ENCODE data around the gene CPSF4.
"Not testable (repeated sequence)": the region's sequence is repeated elsewhere in the genome, so short reads cannot be mapped to it uniquely, and the experiment has no call there.

CPSF4 gene

GRCh38 chr7:99408379-99409191 is 30.2 kb upstream of the CPSF4 start, which contains the start of the genes BUD31 and PDAP1:
TSS of gene BUD31 (plus strand) at chr7:99408969. CDS start at chr7:99411093, 2,124 bp downstream.
TSS of gene PDAP1 (minus strand) at chr7:99408597. CDS start at chr7:99408548, 49 bp downstream.
- DNase-seq = peak; percentile 84 to 89

DNA sequence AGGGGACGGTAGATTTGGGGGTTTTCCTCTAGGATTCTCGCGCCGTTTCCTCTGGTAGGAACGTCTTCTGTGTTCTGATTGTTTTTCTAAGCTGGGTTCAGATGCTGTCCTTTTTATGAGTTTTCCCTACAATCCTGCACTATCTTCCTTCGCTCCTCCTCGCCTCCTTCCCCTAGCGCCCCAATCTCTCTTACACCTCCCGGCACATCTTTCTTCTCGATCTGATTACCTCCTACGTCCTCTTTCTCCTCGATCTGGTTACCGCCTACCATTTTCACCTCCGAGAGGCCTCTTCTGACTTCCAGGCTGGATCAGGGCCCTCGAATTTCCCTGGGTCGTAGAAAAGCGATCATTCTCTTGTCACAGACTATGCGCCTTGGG is 29.6 kb upstream of the CPSF4 start:
- DNase-seq = no peak

GRCh38 chr7:99409806-99410205 is 28.9 kb upstream of the CPSF4 start:
- DNase-seq = no peak

DNA sequence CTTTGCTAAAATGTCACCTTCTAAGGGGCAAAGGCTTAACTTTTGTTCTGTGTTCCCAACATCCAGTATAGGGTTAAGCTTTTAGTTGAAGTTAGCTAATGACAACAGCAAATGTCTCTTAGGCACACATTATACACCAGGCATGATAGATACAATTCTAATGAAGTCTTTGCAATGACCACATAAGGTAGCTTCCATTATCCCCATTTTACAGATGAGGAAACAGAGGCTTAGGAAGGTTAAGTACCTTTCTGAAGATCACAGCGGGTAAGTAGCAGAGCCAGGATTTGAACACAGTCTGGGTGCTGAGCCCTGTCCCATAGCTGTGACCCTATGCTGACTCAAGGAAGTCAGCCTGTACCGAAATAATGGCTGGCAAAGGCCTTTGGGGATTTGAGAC is 28.1 kb upstream of the CPSF4 start:
- no peak for DNase-seq

DNA sequence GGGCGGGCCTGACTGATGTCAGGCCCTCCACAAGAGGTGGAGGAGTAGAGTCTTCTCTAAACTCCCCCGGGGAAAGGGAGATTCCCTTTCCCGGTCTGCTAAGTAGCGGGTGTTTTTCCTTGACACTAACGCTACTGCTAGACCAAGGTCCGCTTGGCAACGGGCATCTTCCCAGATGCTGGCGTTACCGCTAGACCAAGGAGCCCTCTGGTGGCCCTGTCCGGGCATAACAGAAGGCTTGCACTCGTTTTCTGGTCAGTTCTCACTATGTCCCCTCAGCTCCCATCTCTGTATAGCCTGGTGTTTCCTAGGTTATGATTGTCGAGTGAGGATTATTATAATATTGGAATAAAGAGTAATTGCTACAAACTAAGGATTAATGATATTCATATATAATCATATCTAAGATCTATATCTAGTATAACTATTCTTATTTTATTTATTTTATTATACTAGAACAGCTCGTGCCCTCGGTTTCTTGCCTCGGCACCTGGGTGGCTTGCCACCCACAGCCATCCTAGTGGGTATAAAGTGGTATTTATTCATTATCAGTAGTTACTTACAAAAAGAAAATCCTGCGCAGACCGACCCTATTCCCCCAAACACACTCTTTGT is 23.1 kb upstream of the CPSF4 start:
- DNase-seq = peak; percentile 20 to 39

DNA sequence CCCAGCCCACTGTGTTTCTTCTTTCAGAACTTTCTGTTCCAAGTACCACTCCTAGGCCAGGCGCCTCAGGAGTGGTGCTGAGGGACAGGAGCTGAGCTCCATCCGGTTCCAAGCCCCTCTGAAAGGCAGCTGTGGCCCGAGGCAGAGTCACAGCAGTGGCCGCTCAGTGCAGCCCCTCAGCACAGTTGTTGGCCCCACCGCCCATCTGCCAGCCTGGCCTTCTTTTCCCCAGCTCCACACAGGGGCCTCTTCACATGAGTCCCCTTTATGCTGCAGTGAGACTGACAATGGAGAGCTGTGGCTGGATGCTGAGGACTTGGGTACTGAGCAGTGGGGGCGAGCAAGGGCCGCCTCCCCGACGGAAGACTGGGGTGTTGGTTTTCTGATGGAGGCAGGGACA is 20.5 kb upstream of the CPSF4 start:
- no peak for DNase-seq

GRCh38 chr7:99419323-99420021 is 19.3 kb upstream of the CPSF4 start:
- DNase-seq = no peak

DNA sequence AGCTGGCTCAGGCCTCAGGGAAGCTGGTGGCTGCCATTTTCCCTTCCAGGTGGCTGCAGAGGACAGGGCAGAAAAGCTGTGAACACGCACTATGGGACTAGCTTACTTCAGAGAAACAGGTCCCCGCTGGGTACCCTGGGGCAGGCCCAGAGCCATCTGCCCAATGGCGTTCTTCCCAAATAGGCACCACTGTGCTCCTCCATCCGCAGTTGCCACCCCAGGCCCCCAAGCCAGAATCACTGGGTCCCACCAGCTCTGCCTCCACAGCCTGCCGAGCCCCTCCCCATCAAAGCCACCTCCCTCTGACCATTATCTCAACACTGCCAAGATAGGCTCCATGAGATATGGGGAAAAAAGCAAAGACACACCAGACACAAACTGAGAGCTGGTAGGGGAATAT is 18.5 kb upstream of the CPSF4 start:
- DNase-seq = no peak

- DNase-seq = no peak
These were observed 17.8 kb upstream of the CPSF4 start for GRCh38 chr7:99420986-99421385.

- no peak for DNase-seq
These were observed 16.6 kb upstream of the CPSF4 start for GRCh38 chr7:99422186-99422585.

GRCh38 chr7:99422625-99423024 is 16.1 kb upstream of the CPSF4 start:
- DNase-seq = no peak

DNA sequence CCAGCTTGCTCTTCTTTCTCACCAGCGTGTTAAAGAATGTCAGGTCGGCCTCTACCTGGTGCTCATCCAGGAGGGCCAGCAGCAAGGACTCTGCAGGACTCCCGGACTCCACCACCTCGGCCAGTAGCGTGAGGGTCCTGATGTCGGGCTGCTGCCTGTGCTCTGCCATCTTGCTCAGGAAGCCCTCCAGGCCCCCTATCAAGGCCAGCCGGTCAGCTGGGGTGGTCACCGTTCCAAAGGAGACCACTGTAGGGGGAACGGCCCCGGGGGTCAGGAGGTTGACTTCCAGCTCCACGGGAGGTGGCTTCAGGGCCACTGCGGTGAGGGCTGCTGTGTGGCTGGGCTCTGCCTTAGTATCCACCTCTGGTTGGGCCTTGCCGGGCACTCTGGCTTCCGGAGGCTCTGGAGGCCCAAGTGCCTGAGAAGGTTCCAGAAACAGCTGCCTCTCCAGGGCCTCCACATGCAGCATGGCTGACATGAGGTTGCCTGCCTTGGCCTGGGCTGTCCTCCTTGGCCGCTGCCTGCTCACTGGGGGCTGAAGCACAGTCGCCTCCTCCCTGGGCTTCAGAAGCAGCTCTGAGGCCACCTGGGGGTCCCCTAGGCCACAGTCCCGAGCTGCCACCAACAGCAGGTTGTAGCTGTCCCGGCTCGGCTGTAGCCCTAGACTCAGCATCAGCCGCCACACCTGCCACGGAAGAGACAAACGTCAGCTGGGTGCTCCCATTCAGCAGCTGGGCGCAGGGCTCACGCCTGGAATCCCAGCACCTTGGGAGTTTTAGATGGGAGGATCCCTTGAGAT is 13.6 kb upstream of the CPSF4 start:
- no peak for DNase-seq

DNA sequence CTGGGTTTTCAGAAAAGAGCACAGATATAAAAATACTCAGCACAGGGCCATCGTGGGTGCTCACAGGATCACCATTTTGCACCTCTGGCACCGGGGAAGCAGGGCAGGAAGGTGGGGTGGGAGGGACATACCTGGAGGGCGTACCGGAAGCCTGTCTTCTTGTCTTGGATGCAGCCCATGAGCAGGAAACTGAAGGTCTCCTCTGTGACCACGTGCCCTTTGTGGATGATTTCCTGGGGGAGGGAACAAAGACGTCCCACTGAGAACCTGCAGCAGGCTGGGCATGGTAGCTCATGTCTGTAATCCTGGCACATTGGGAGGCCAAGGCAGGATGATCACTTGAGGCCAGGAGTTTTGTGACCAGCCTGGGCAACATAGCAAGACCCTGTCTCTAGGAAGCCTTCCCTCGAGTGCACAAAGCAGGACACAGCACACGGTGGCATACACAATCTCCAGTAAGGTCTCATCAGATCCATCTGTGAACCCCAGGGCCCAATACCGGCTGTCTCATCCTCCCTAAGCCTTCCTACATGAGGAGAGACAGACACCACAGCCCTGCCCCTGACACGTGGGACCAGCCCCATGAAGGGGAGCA is 9.7 kb upstream of the CPSF4 start:
- no peak for DNase-seq

GRCh38 chr7:99429756-99430155 is 9.0 kb upstream of the CPSF4 start:
- DNase-seq = no peak

DNA sequence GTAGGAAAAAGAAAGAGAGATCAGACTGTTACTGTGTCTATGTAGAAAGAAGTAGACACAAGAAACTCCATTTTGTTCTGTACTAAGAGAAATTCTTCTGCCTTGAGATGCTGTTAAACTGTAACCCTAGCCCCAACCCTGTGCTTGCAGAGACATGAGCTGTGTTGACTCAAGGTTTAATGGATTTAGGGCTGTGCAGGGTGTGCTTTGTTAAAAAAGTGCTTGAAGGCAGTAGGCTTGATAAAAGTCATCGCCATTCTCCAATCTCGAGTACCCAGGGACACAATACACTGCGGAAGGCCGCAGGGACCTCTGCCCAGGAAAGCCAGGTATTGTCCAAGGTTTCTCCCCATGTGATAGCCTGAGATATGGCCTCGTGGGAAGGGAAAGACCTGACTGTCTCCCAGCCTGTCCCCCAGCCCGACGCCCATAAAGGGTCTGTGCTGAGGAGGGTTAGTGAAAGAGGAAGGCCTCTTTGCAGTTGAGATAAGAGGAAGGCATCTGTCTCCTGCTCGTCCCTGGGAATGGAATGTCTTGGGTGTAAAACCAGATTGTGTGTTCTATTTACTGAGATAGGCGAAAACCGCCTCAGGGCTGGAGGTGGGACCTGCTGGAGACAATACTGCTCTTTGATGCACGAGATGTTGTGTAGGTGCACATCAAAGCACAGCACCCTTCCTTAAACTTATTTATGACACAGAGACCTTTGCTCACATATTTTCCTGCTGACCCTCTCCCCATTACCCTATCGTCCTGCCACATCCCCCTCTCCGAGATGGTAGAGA is 6.8 kb upstream of the CPSF4 start:
- DNase-seq = not testable (repeated sequence)

DNA sequence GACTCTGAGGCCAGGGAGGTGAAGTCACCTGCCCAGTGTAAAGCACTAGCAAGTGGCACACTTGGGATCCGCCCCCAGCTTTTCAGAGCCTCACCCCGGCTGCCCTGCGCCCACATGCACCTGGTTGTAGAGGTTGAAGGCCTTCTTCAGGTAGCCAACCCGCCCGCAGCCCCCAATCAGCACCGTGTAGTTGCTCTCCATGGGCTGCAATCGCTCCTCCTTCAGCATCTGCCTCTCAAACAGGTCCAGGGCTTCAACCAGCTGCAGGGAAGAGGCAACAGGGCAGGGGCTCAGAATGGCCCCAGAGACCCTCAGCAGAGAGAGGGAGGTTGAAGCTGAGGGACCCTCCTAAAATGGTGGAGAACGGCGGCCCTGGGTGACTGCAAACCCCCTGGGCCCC is 5.6 kb upstream of the CPSF4 start:
- DNase-seq = no peak

DNA sequence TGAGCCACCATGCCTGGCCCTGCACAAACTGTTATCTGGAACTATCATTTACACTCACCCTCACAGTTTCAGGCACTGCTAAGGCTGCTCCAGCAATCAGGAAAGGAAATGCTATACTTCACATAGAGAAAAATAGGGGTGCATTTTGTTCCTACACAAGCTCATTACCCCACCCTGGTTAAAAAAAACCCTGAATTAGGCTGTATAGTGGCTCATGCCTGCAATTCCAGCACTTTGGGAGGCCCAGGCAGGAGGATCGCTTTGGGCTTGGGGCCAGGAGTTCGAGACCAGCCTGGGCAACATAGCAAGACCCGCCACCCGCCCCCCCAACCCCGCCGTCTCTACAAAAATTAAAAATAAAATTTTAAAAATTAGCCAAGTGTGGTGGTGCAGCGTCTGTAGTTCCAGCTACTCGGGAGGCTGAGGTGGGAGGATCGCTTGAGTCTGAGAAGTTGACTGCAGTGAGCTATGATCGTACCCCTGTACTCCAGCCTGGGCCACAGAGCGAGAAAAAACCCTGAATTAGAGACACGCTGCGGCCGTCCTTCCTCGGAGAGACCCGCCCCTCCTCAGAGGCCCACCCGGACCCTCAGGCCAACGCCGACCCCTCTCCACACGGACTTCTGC is 684 bp upstream of the CPSF4 start:
- no peak for DNase-seq

- DNase-seq = no peak
These were observed 1.5 kb downstream of the CPSF4 start for GRCh38 chr7:99440195-99440594.

- no peak for DNase-seq
These were observed 7.4 kb downstream of the CPSF4 start for GRCh38 chr7:99446096-99446495.

- no peak for DNase-seq
These were observed 9.2 kb downstream of the CPSF4 start for GRCh38 chr7:99447943-99448342.

GRCh38 chr7:99448855-99449254 is 10.1 kb downstream of the CPSF4 start:
- DNase-seq = no peak

Data from SHP77 (cell line).